CD4-positive, alpha-beta T cell treated with Interleukin-6 for 4 hours (primary cell): Measurements from ENCODE around the gene MESD.

Experiments
- DNase-seq: peaks from one replicate; pipeline ENCODE4 v3.0.0-alpha.2; 2020; ENCODE audit warnings: mixed read lengths

The MESD gene

GRCh38 chr15:80932513-80932815 lies 57.2 kb downstream of the MESD start:
- no peak for DNase-seq

GRCh38 chr15:80931721-80932512 lies 57.7 kb downstream of the MESD start:
- DNase-seq, result no peak

- DNase-seq, result no peak
Measured at GRCh38 chr15:80931191-80931590, 58.4 kb downstream of the MESD start.

GRCh38 chr15:80929689-80930088 lies 59.9 kb downstream of the MESD start:
- no peak for DNase-seq

GRCh38 chr15:80929225-80929624 lies 60.4 kb downstream of the MESD start:
- no peak for DNase-seq

- no peak for DNase-seq
Measured at GRCh38 chr15:80926126-80926525, 63.5 kb downstream of the MESD start.

GRCh38 chr15:80925597-80926059 lies 64.0 kb downstream of the MESD start:
- no peak for DNase-seq

- no peak for DNase-seq
Measured at GRCh38 chr15:80924278-80924677, 65.3 kb downstream of the MESD start.

- DNase-seq, result no peak
Measured at GRCh38 chr15:80923668-80924067, 66.0 kb downstream of the MESD start.

- no peak for DNase-seq
Measured at GRCh38 chr15:80921736-80922410, 67.7 kb downstream of the MESD start.

GRCh38 chr15:80920271-80920699 lies 69.3 kb downstream of the MESD start:
- no peak for DNase-seq

GRCh38 chr15:80918196-80918783 lies 71.3 kb downstream of the MESD start:
- no peak for DNase-seq

- DNase-seq, result no peak
Measured at GRCh38 chr15:80916056-80916455, 73.6 kb downstream of the MESD start.

- DNase-seq, result no peak
Measured at GRCh38 chr15:80915472-80915871, 74.1 kb downstream of the MESD start.

GRCh38 chr15:80913541-80913940 lies 76.1 kb downstream of the MESD start:
- no peak for DNase-seq

- no peak for DNase-seq
Measured at GRCh38 chr15:80912673-80913072, 76.9 kb downstream of the MESD start.

- DNase-seq, result no peak
Measured at GRCh38 chr15:80911821-80912220, 77.8 kb downstream of the MESD start.

- no peak for DNase-seq
Measured at GRCh38 chr15:80906159-80906766, 83.4 kb downstream of the MESD start.

- no peak for DNase-seq
Measured at GRCh38 chr15:80904998-80905397, 84.6 kb downstream of the MESD start.

GRCh38 chr15:80902298-80902801 lies 87.3 kb downstream of the MESD start:
- no peak for DNase-seq

GRCh38 chr15:80898040-80898439 lies 91.6 kb downstream of the MESD start:
- DNase-seq, result no peak
